SK-N-SH (cell line): ENCODE results near the gene ATG2A. TPM values are rescaled to one million over a fixed set of nuclear protein-coding genes. Genes with fewer than 3 reads are reported as not detected.

ENCODE experiments used
- CTCF ChIA-PET: fragments of 300-600, 350-600 bp; formaldehyde crosslinking; extraction: SDS; loops from one replicate; lab custom pipeline; 2021; lab: Yijun Ruan, JAX
- POLR2A ChIA-PET: fragments of 350-600 bp; sonication (Branson Sonifier 250); formaldehyde crosslinking; extraction: SDS; loops from one replicate; lab custom pipeline; 2020; ENCODE audit warnings: antibody characterized with exemption, inconsistent platforms; lab: Yijun Ruan, JAX
- DNase-seq: peaks from one replicate; pipeline ENCODE4 v3.0.0; 2012
- H2AFZ ChIP-seq: fragments of 200-600 bp; sonication (generic); 2 replicates; pipeline ENCODE4 v1.8.1; 2016; ENCODE audit warnings: antibody characterized with exemption, mild to moderate bottlenecking, low read depth
- H3F3A ChIP-seq: fragments of 200-600 bp; sonication (generic); replicated peaks from 2 replicates; pipeline ENCODE3; 2016; ENCODE audit warnings: antibody characterized with exemption, mild to moderate bottlenecking; ENCODE audit not compliant: insufficient read depth
- H3K27ac ChIP-seq, 2 experiments: fragments of 200-500 bp in 1 of 2; fragments of 200-600 bp in 1 of 2; sonication (Bioruptor generic) in 1 of 2; sonication (generic), shearing (Covaris generic) in 1 of 2; 2 replicates each; pipeline versions ENCODE4 v1.5.1 to v1.6.1; 2014 to 2016; ENCODE audit warnings: low read depth in 2 of 2, inconsistent platforms in 1 of 2, low read length in 1 of 2, mild to moderate bottlenecking in 1 of 2, mixed read lengths in 1 of 2
- H3K27me3 ChIP-seq: fragments of 200-600 bp; sonication (generic), shearing (Covaris generic); 2 replicates; pipeline ENCODE4 v1.6.1; 2016; ENCODE audit warnings: mixed run types; ENCODE audit not compliant: insufficient read depth
- H3K36me3 ChIP-seq, 2 experiments: fragments of 200-500 bp in 1 of 2; fragments of 200-600 bp in 1 of 2; sonication (Bioruptor generic) in 1 of 2; sonication (generic) in 1 of 2; replicated peaks in 1 of 2; 2 replicates each; pipeline versions ENCODE3 to v1.5.1; 2014 to 2016; ENCODE audit warnings: low read length in 1 of 2, mild to moderate bottlenecking in 1 of 2; ENCODE audit not compliant: insufficient read depth in 2 of 2, control insufficient read depth in 1 of 2
- H3K4me1 ChIP-seq, 2 experiments: fragments of 200-500 bp in 1 of 2; fragments of 200-600 bp in 1 of 2; sonication (Bioruptor generic) in 1 of 2; sonication (generic), shearing (Covaris generic) in 1 of 2; 2 replicates each; pipeline versions ENCODE4 v1.5.1 to v1.6.1; 2014 to 2016; ENCODE audit warnings: low read depth in 1 of 2, low read length in 1 of 2, mixed run types in 1 of 2; ENCODE audit not compliant: insufficient read depth in 2 of 2, control insufficient read depth in 1 of 2
- H3K4me2 ChIP-seq: fragments of 200-600 bp; sonication (generic), shearing (Covaris generic); 2 replicates; pipeline ENCODE4 v1.6.1; 2017; ENCODE audit warnings: mixed run types
- H3K4me3 ChIP-seq, 2 experiments: fragments of 200-500 bp in 1 of 2; fragments of 200-600 bp in 1 of 2; sonication (Bioruptor generic) in 1 of 2; sonication (generic), shearing (Covaris generic) in 1 of 2; 2 replicates each; pipeline versions ENCODE4 v1.5.1 to v1.8.1; 2014 to 2016; ENCODE audit warnings: low read depth in 2 of 2, inconsistent platforms in 1 of 2, low read length in 1 of 2, mild to moderate bottlenecking in 1 of 2, mixed read lengths in 1 of 2, moderate library complexity in 1 of 2
- H3K79me2 ChIP-seq: fragments of 200-600 bp; sonication (generic); 2 replicates; pipeline ENCODE4 v1.8.1; 2017; ENCODE audit warnings: mild to moderate bottlenecking; ENCODE audit not compliant: insufficient read depth
- H3K9ac ChIP-seq: fragments of 200-600 bp; sonication (generic); 2 replicates; pipeline ENCODE4 v1.6.1; 2017; ENCODE audit warnings: mixed run types
- H3K9me2 ChIP-seq: fragments of 200-600 bp; sonication (generic); 2 replicates; pipeline ENCODE4 v1.6.1; 2017; ENCODE audit warnings: mixed run types
- H3K9me3 ChIP-seq: fragments of 200-600 bp; sonication (generic); 2 replicates; pipeline ENCODE4 v1.6.1; 2017; ENCODE audit warnings: mixed run types, mild to moderate bottlenecking, moderate library complexity
- H4K20me1 ChIP-seq: fragments of 200-600 bp; sonication (generic); 2 replicates; pipeline ENCODE4 v1.6.1; 2017; ENCODE audit warnings: mild to moderate bottlenecking, mixed run types; ENCODE audit not compliant: insufficient read depth
- CHD2 ChIP-seq: fragments of 150-350 bp; IDR thresholded peaks from 2 replicates; pipeline ENCODE4 v1.6.1; 2018; ENCODE audit warnings: low read length; ENCODE audit not compliant: partially characterized antibody
- EP300 ChIP-seq, 2 experiments: IDR thresholded peaks; 2 replicates each; pipeline versions ENCODE4 v1.4.0 to v1.6.1; 2012; ENCODE audit warnings: borderline replicate concordance in 1 of 2, low read depth in 1 of 2, low read length in 1 of 2
- FOSL2 ChIP-seq: IDR thresholded peaks from 2 replicates; pipeline ENCODE4 v1.4.0; 2012; ENCODE audit warnings: low read depth, mild to moderate bottlenecking, moderate library complexity, borderline replicate concordance
- FOXM1 ChIP-seq: IDR thresholded peaks from 2 replicates; pipeline ENCODE4 v1.4.0; 2012; ENCODE audit warnings: low read depth, mild to moderate bottlenecking
- MAX ChIP-seq: IDR thresholded peaks from 2 replicates; pipeline ENCODE4 v1.4.0; 2012; ENCODE audit warnings: low read depth
- MEF2A ChIP-seq: IDR thresholded peaks from 2 replicates; pipeline ENCODE4 v1.4.0; 2012; ENCODE audit warnings: low read depth, borderline replicate concordance
- RFX5 ChIP-seq: IDR thresholded peaks from 2 replicates; pipeline ENCODE4 v1.6.1; 2012; ENCODE audit warnings: mild to moderate bottlenecking, improper control_type of control experiment, low read length
- TCF12 ChIP-seq: IDR thresholded peaks from 2 replicates; pipeline ENCODE4 v1.4.0; 2012
- WGBS: methylation state at CpG from one replicate; pipeline ENCODE4 v1.1.6; 2017; ENCODE audit warnings: low lambda C conversion rate; 5-methylcytosine and 5-hydroxymethylcytosine counted together
- polyA plus RNA-seq, 3 experiments: library from polyadenylated mRNA; depleted of rRNA; stranded (reverse); fragments of >200 nt; gene quantifications; 2 replicates each; pipeline ENCODE4 v1.2.3, GENCODE V29; 2012
- TF ChIP-seq, protein P1 (sequence below): fragments of 200-600 bp; sonication (generic); IDR thresholded peaks from 2 replicates; pipeline ENCODE4 v1.6.1; 2017; ENCODE audit warnings: antibody characterized with exemption, mild to moderate bottlenecking, moderate library complexity

ATG2A gene
- polyA plus RNA-seq, 1 of the 3 experiments (the other 2 are of a cell fraction): 7.1 TPM

DNA sequence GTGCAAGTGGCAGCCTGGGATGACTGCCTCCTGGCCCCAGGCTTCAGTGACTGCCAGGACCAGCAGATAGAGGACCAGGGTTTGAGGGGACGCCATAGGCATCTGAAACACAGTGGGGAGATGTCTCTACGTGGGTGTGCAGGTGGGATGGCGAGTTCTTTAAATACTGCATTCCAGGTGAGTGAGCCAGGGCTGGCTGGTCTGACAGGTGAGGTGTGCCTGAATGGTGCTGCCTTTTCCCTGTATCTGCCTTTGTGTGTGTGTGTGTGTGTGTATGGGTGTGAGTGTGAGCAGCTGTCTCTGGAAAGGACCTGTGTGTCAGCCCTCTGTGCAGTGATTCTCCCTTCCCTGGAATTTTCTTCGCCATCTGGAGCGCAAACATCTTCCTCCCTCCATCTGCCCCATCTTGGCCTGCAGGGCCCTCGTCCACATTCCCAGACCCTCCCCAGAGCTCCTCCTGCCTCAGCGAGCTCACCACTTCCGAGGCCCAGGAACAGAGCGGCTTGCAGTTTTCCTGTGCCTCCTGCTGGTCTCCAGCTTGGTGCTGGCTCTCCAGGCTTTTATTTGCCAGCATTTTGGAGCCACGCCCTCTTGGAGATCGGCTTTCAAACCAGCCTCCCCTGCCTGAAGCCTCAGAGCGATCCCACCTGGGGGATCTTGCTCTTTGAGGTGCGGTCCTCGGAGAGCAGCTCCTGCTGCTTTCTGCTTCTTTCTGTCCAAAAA is 18.5 kb upstream of the ATG2A start, which contains the start of gene GPHA2:
Gene GPHA2, minus strand, starts transcription at position 535 of the 723 bp plus-strand sequence. Its CDS starts 433 bp downstream, at position 102.
- Histone ChIP-seq H3K4me1 (peaks cover 0 to 6% of the 10 kb centered on the region in 2 experiments; a peak in 1 of 4 replicates), H3K9ac (no peak within 1 kb of the TSS), H3K27ac (no peak within 1 kb of the TSS), H3K9me3 (no peaks in the 10 kb centered on the region), H3K27me3 (no peaks in the 10 kb centered on the region), H3K4me3 (no peak within 1 kb of the TSS), H4K20me1 (no peaks in the 10 kb centered on the region), H3K9me2 (no peaks in the 10 kb centered on the region), H3K4me2 (no peak within 1 kb of the TSS), H3K79me2 (no peaks in the 10 kb centered on the region), H3K36me3 (peaks cover 9 to 26% of the 10 kb centered on the region in 2 experiments), H2AFZ (no peak within 1 kb of the TSS), H3F3A (no peaks in the 10 kb centered on the region)
- DNase-seq: no peak
- CTCF ChIA-PET: interaction anchor here (1.2 kb wide), 3 partner anchors 9 to 79 kb away, joined by 3 to 5 read pairs (median 4); partner anchors contain the start of gene ARL2
- TF ChIP-seq CHD2: no peak
- no peak for TF ChIP-seq FOSL2
- TF ChIP-seq MEF2A: no peak
- TF ChIP-seq TCF12: no peak
- no peak for TF ChIP-seq EP300 (IDR thresholded peaks at IDR 0.05; ENCODE audit: borderline replicate concordance in 1 of 2, low read depth in 1 of 2, low read length in 1 of 2)
- no peak for TF ChIP-seq MAX
- no peak for TF ChIP-seq FOXM1
- no peak for TF ChIP-seq RFX5
- POLR2A ChIA-PET: no interaction called here
- WGBS: 80% methylated on average over 14 of the region's 14 CpGs

GRCh38 chr11:64934682-64935358 is 17.8 kb upstream of the ATG2A start:
- no peaks in the 10 kb centered on the region for H3K79me2 ChIP-seq
- peaks cover 0 to 6% of the 10 kb centered on the region in 2 experiments; a peak in 1 of 4 replicates for H3K4me1 ChIP-seq
- WGBS: 81% methylated on average over 24 of the region's 27 CpGs
- H3K9me3 ChIP-seq: no peaks in the 10 kb centered on the region
- no peak overlapping the region for H3K9ac ChIP-seq
- H3K27ac ChIP-seq: no peak overlapping the region
- no peaks in the 10 kb centered on the region for H3K27me3 ChIP-seq
- no peak overlapping the region for H3K4me3 ChIP-seq
- ChIA-PET CTCF (no interaction called here), POLR2A (no interaction called here)
- H2AFZ ChIP-seq: no peak overlapping the region
- H3F3A ChIP-seq: no peaks in the 10 kb centered on the region
- TF ChIP-seq CHD2: no peak
- TF ChIP-seq EP300 (IDR thresholded peaks at IDR 0.05; ENCODE audit: borderline replicate concordance in 1 of 2, low read depth in 1 of 2, low read length in 1 of 2): no peak
- TF ChIP-seq, protein P1, sequence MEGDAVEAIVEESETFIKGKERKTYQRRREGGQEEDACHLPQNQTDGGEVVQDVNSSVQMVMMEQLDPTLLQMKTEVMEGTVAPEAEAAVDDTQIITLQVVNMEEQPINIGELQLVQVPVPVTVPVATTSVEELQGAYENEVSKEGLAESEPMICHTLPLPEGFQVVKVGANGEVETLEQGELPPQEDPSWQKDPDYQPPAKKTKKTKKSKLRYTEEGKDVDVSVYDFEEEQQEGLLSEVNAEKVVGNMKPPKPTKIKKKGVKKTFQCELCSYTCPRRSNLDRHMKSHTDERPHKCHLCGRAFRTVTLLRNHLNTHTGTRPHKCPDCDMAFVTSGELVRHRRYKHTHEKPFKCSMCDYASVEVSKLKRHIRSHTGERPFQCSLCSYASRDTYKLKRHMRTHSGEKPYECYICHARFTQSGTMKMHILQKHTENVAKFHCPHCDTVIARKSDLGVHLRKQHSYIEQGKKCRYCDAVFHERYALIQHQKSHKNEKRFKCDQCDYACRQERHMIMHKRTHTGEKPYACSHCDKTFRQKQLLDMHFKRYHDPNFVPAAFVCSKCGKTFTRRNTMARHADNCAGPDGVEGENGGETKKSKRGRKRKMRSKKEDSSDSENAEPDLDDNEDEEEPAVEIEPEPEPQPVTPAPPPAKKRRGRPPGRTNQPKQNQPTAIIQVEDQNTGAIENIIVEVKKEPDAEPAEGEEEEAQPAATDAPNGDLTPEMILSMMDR: no peak
- no peaks in the 10 kb centered on the region for H4K20me1 ChIP-seq
- DNase-seq: no peak
- peaks cover 11 to 32% of the 10 kb centered on the region in 2 experiments for H3K36me3 ChIP-seq
- H3K4me2 ChIP-seq: no peak overlapping the region
- no peaks in the 10 kb centered on the region for H3K9me2 ChIP-seq
